ENCODE measurements around the gene LIME1. TPM values are rescaled to one million over a fixed set of nuclear protein-coding genes. Genes with fewer than 3 reads are reported as not detected.

The LIME1 gene
- total RNA-seq, 5 donors from 2014 or later (not counting 1 experiment from before 2014, with no cell fraction given), result 144 to 248 (median 172) TPM

- Mint-ChIP-seq H3K4me3 (no peak overlapping the region), H3K27ac (no peak overlapping the region)
- DNase-seq, result no peak
These were observed 34.7 kb downstream of the LIME1 start for GRCh38 chr20:63771046-63771707.

GRCh38 chr20:63772781-63773518, 36.5 kb downstream of the LIME1 start:
- no peak overlapping the region for H3K4me3 ChIP-seq (ENCODE audit: control insufficient read depth in 1 of 2, extremely low read depth in 1 of 2, low read length in 1 of 2)
- peaks cover 2 to 6% (median 3%) of the 10 kb centered on the region in 3 donors for H3K4me1 Mint-ChIP-seq
- no peak for DNase-seq
- ChIA-PET POLR2A (no interaction called here), CTCF (interaction anchor here in 1 of 2 donors (0.7 kb wide), 1 partner anchor 135 kb away, joined by 3 read pairs; no protein-coding TSS in a partner anchor)
- H3K27me3 Mint-ChIP-seq, result no peaks in the 10 kb centered on the region
- no peaks in the 10 kb centered on the region for H3K9me3 ChIP-seq
- H3K27ac ChIP-seq (ENCODE audit: low read length), result no peak overlapping the region
- H3K36me3 Mint-ChIP-seq, result no peaks in the 10 kb centered on the region
- no peak overlapping the region for H3K4me3 Mint-ChIP-seq
- 85% methylated on average over 15 of the region's 20 CpGs for WGBS (ENCODE audit: insufficient coverage)
- H3K27me3 ChIP-seq (replicated peaks in 1 of 2; ENCODE audit: control insufficient read depth in 2 of 2, extremely low read depth in 1 of 2, insufficient read depth in 2 of 2, low read length in 1 of 2), result peaks cover 0 to 21% of the 10 kb centered on the region in 2 experiments
- H3K9me3 Mint-ChIP-seq, result no peaks in the 10 kb centered on the region
- H3K36me3 ChIP-seq (ENCODE audit: control insufficient read depth in 2 of 2, extremely low read depth in 1 of 2, insufficient read depth in 1 of 2, low read length in 1 of 2), result no peaks in the 10 kb centered on the region
- no peak overlapping the region for H3K27ac Mint-ChIP-seq
- no peak for ATAC-seq (replicated peaks in 1 of 4)
- peaks cover 3 to 16% of the 10 kb centered on the region in 2 experiments for H3K4me1 ChIP-seq (ENCODE audit: control insufficient read depth in 1 of 2, extremely low read depth in 1 of 2, insufficient read depth in 2 of 2, low read length in 2 of 2)

More at GRCh38 chr20:63771046-63771707, 34.7 kb downstream of the LIME1 start:
- no peaks in the 10 kb centered on the region for H3K36me3 Mint-ChIP-seq
- Histone ChIP-seq H3K4me3 (ENCODE audit: control insufficient read depth in 1 of 2, extremely low read depth in 1 of 2, low read length in 1 of 2) (no peak overlapping the region), H3K27me3 (replicated peaks in 1 of 2; ENCODE audit: control insufficient read depth in 2 of 2, extremely low read depth in 1 of 2, insufficient read depth in 2 of 2, low read length in 1 of 2) (peaks cover 0 to 35% of the 10 kb centered on the region in 2 experiments), H3K27ac (ENCODE audit: low read length) (no peak overlapping the region), H3K4me1 (ENCODE audit: control insufficient read depth in 1 of 2, extremely low read depth in 1 of 2, insufficient read depth in 2 of 2, low read length in 2 of 2) (peaks cover 3 to 16% of the 10 kb centered on the region in 2 experiments), H3K9me3 (no peaks in the 10 kb centered on the region), H3K36me3 (ENCODE audit: control insufficient read depth in 2 of 2, extremely low read depth in 1 of 2, insufficient read depth in 1 of 2, low read length in 1 of 2) (no peaks in the 10 kb centered on the region)
- H3K4me1 Mint-ChIP-seq, result peaks cover 2 to 6% (median 3%) of the 10 kb centered on the region in 3 donors
- ATAC-seq (replicated peaks in 1 of 4), result no peak
- no peaks in the 10 kb centered on the region for H3K9me3 Mint-ChIP-seq
- 95% methylated on average over 32 of the region's 52 CpGs for WGBS (ENCODE audit: insufficient coverage)
- CTCF ChIA-PET, result no interaction called here
- POLR2A ChIA-PET, result no interaction called here
- H3K27me3 Mint-ChIP-seq, result no peaks in the 10 kb centered on the region

- DNase-seq, result no peak
- Mint-ChIP-seq H3K4me3 (peak overlapping the region in 1 of 3 donors; percentile 35), H3K27ac (no peak overlapping the region), H3K27me3 (no peaks in the 10 kb centered on the region), H3K9me3 (no peaks in the 10 kb centered on the region), H3K4me1 (peaks cover 2 to 6% (median 3%) of the 10 kb centered on the region in 3 donors), H3K36me3 (no peaks in the 10 kb centered on the region)
- Histone ChIP-seq H3K36me3 (ENCODE audit: control insufficient read depth in 2 of 2, extremely low read depth in 1 of 2, insufficient read depth in 1 of 2, low read length in 1 of 2) (no peaks in the 10 kb centered on the region), H3K27ac (ENCODE audit: low read length) (no peak overlapping the region), H3K27me3 (replicated peaks in 1 of 2; ENCODE audit: control insufficient read depth in 2 of 2, extremely low read depth in 1 of 2, insufficient read depth in 2 of 2, low read length in 1 of 2) (peaks cover 0 to 21% of the 10 kb centered on the region in 2 experiments), H3K4me3 (ENCODE audit: control insufficient read depth in 1 of 2, extremely low read depth in 1 of 2, low read length in 1 of 2) (no peak overlapping the region), H3K9me3 (no peaks in the 10 kb centered on the region), H3K4me1 (ENCODE audit: control insufficient read depth in 1 of 2, extremely low read depth in 1 of 2, insufficient read depth in 2 of 2, low read length in 2 of 2) (peaks cover 3 to 16% of the 10 kb centered on the region in 2 experiments)
- ATAC-seq (replicated peaks in 1 of 4), result peak in 1 of 4 experiments; percentile 26
- ChIA-PET POLR2A (interaction anchor here in 1 of 2 donors (0.7 kb wide), 1 partner anchor 247 kb away, joined by 5 read pairs; no protein-coding TSS in a partner anchor), CTCF (no interaction called here)
- WGBS (ENCODE audit: insufficient coverage), result 82% methylated on average over 25 of the region's 33 CpGs
These were observed 37.2 kb downstream of the LIME1 start for GRCh38 chr20:63773571-63774241.

- H3K27me3 Mint-ChIP-seq, result no peaks in the 10 kb centered on the region
- H3K36me3 Mint-ChIP-seq, result no peaks in the 10 kb centered on the region
- no peaks in the 10 kb centered on the region for H3K9me3 ChIP-seq
- WGBS (ENCODE audit: insufficient coverage), result no CpG with 5 or more reads among the region's 15 CpGs
- H3K36me3 ChIP-seq (ENCODE audit: control insufficient read depth in 2 of 2, extremely low read depth in 1 of 2, insufficient read depth in 1 of 2, low read length in 1 of 2), result no peaks in the 10 kb centered on the region
- H3K27ac Mint-ChIP-seq, result no peak overlapping the region
- ChIA-PET CTCF (no interaction called here), POLR2A (interaction anchor here in 1 of 2 donors (0.7 kb wide), 1 partner anchor 247 kb away, joined by 5 read pairs; no protein-coding TSS in a partner anchor)
- H3K27me3 ChIP-seq (replicated peaks in 1 of 2; ENCODE audit: control insufficient read depth in 2 of 2, extremely low read depth in 1 of 2, insufficient read depth in 2 of 2, low read length in 1 of 2), result peaks cover 0 to 21% of the 10 kb centered on the region in 2 experiments
- H3K4me1 Mint-ChIP-seq, result peaks cover 2 to 6% (median 3%) of the 10 kb centered on the region in 3 donors
- no peak for ATAC-seq (replicated peaks in 1 of 4)
- H3K4me3 ChIP-seq (ENCODE audit: control insufficient read depth in 1 of 2, extremely low read depth in 1 of 2, low read length in 1 of 2), result no peak overlapping the region
- H3K27ac ChIP-seq (ENCODE audit: low read length), result no peak overlapping the region
- DNase-seq, result no peak
- H3K9me3 Mint-ChIP-seq, result no peaks in the 10 kb centered on the region
- H3K4me1 ChIP-seq (ENCODE audit: control insufficient read depth in 1 of 2, extremely low read depth in 1 of 2, insufficient read depth in 2 of 2, low read length in 2 of 2), result peaks cover 3 to 16% of the 10 kb centered on the region in 2 experiments
- H3K4me3 Mint-ChIP-seq, result peak overlapping the region in 1 of 3 donors; percentile 35
These were observed 37.8 kb downstream of the LIME1 start for GRCh38 chr20:63774306-63774705.

GRCh38 chr20:63775096-63775978, 38.9 kb downstream of the LIME1 start:
- Histone ChIP-seq H3K4me1 (ENCODE audit: control insufficient read depth in 1 of 2, extremely low read depth in 1 of 2, insufficient read depth in 2 of 2, low read length in 2 of 2) (peaks cover 3 to 16% of the 10 kb centered on the region in 2 experiments), H3K4me3 (ENCODE audit: control insufficient read depth in 1 of 2, extremely low read depth in 1 of 2, low read length in 1 of 2) (no peak overlapping the region), H3K36me3 (ENCODE audit: control insufficient read depth in 2 of 2, extremely low read depth in 1 of 2, insufficient read depth in 1 of 2, low read length in 1 of 2) (no peaks in the 10 kb centered on the region), H3K9me3 (no peaks in the 10 kb centered on the region), H3K27me3 (replicated peaks in 1 of 2; ENCODE audit: control insufficient read depth in 2 of 2, extremely low read depth in 1 of 2, insufficient read depth in 2 of 2, low read length in 1 of 2) (peaks cover 0 to 13% of the 10 kb centered on the region in 2 experiments), H3K27ac (ENCODE audit: low read length) (no peak overlapping the region)
- ATAC-seq (replicated peaks in 1 of 4), result peak in 2 of 4 experiments; percentile 41 to 58
- 68% methylated on average over 49 of the region's 67 CpGs for WGBS (ENCODE audit: insufficient coverage)
- Mint-ChIP-seq H3K36me3 (no peaks in the 10 kb centered on the region), H3K9me3 (no peaks in the 10 kb centered on the region), H3K27ac (no peak overlapping the region), H3K27me3 (no peaks in the 10 kb centered on the region), H3K4me3 (no peak overlapping the region), H3K4me1 (peaks cover 2 to 6% (median 3%) of the 10 kb centered on the region in 3 donors)
- CTCF ChIA-PET, result no interaction called here
- peak in 11 of 35 experiments; percentile 15 to 52 (median 26) for DNase-seq
- POLR2A ChIA-PET, result no interaction called here

Data from T-cell (primary cell).